ENCODE data around the gene CRADD.

CRADD gene

GRCh38 chr12:93832131-93832530 lies 155.0 kb downstream of the CRADD start:
- no peak for DNase-seq
- H3K4me2 ChIP-seq (ENCODE audit: insufficient read depth, low read length): no peak overlapping the region
- peaks cover 8% of the 10 kb centered on the region for H3K4me1 ChIP-seq (ENCODE audit: insufficient read depth, low read length)
- no peak overlapping the region for H2AFZ ChIP-seq (ENCODE audit: low read depth, low read length)
- H3K9me3 ChIP-seq (ENCODE audit: insufficient read depth, low read length, severe bottlenecking): no peaks in the 10 kb centered on the region
- no peak overlapping the region for H3K4me3 ChIP-seq (ENCODE audit: low read depth in 1 of 2, low read length in 2 of 2)
- H3K27me3 ChIP-seq (ENCODE audit: insufficient read depth, low read length, poor library complexity): no peaks in the 10 kb centered on the region
- no peak overlapping the region for H3K27ac ChIP-seq (ENCODE audit: low read length)
- no peaks in the 10 kb centered on the region for H3K36me3 ChIP-seq (ENCODE audit: insufficient read depth, low read length)
- TF ChIP-seq EZH2 (IDR thresholded peaks at IDR 0.05; ENCODE audit: borderline replicate concordance, low read depth, low read length, severe bottlenecking): no peak
- no peak for TF ChIP-seq CTCF (IDR thresholded peaks at IDR 0.05; ENCODE audit: borderline replicate concordance, extremely low read depth, low read length, poor library complexity, severe bottlenecking)
- H3K79me2 ChIP-seq (ENCODE audit: insufficient read depth, low read length): no peaks in the 10 kb centered on the region
- no peaks in the 10 kb centered on the region for H4K20me1 ChIP-seq (ENCODE audit: insufficient read depth, low read length)
- no peak for ATAC-seq (ENCODE audit: insufficient read depth, low read depth)
- no peak overlapping the region for H3K9ac ChIP-seq (ENCODE audit: low read depth, low read length)

GRCh38 chr12:93833946-93834345 lies 156.8 kb downstream of the CRADD start:
- H3K9me3 ChIP-seq (ENCODE audit: insufficient read depth, low read length, severe bottlenecking): no peaks in the 10 kb centered on the region
- TF ChIP-seq EZH2 (IDR thresholded peaks at IDR 0.05; ENCODE audit: borderline replicate concordance, low read depth, low read length, severe bottlenecking) (no peak), CTCF (IDR thresholded peaks at IDR 0.05; ENCODE audit: borderline replicate concordance, extremely low read depth, low read length, poor library complexity, severe bottlenecking) (no peak)
- no peak overlapping the region for H3K4me2 ChIP-seq (ENCODE audit: insufficient read depth, low read length)
- no peak overlapping the region for H3K4me3 ChIP-seq (ENCODE audit: low read depth in 1 of 2, low read length in 2 of 2)
- H3K4me1 ChIP-seq (ENCODE audit: insufficient read depth, low read length): peaks cover 6% of the 10 kb centered on the region
- H3K79me2 ChIP-seq (ENCODE audit: insufficient read depth, low read length): no peaks in the 10 kb centered on the region
- no peaks in the 10 kb centered on the region for H3K36me3 ChIP-seq (ENCODE audit: insufficient read depth, low read length)
- no peaks in the 10 kb centered on the region for H4K20me1 ChIP-seq (ENCODE audit: insufficient read depth, low read length)
- no peak for DNase-seq
- no peak overlapping the region for H3K9ac ChIP-seq (ENCODE audit: low read depth, low read length)
- H3K27me3 ChIP-seq (ENCODE audit: insufficient read depth, low read length, poor library complexity): no peaks in the 10 kb centered on the region
- no peak overlapping the region for H3K27ac ChIP-seq (ENCODE audit: low read length)
- no peak for ATAC-seq (ENCODE audit: insufficient read depth, low read depth)
- no peak overlapping the region for H2AFZ ChIP-seq (ENCODE audit: low read depth, low read length)

- H3K9ac ChIP-seq (ENCODE audit: low read depth, low read length): no peak overlapping the region
- no peaks in the 10 kb centered on the region for H4K20me1 ChIP-seq (ENCODE audit: insufficient read depth, low read length)
- H3K36me3 ChIP-seq (ENCODE audit: insufficient read depth, low read length): no peaks in the 10 kb centered on the region
- ATAC-seq (ENCODE audit: insufficient read depth, low read depth) (no peak), DNase-seq (no peak)
- no peaks in the 10 kb centered on the region for H3K4me1 ChIP-seq (ENCODE audit: insufficient read depth, low read length)
- no peak for TF ChIP-seq EZH2 (IDR thresholded peaks at IDR 0.05; ENCODE audit: borderline replicate concordance, low read depth, low read length, severe bottlenecking)
- no peak for TF ChIP-seq CTCF (IDR thresholded peaks at IDR 0.05; ENCODE audit: borderline replicate concordance, extremely low read depth, low read length, poor library complexity, severe bottlenecking)
- no peak overlapping the region for H3K4me2 ChIP-seq (ENCODE audit: insufficient read depth, low read length)
- H3K27ac ChIP-seq (ENCODE audit: low read length): no peak overlapping the region
- no peak overlapping the region for H3K4me3 ChIP-seq (ENCODE audit: low read depth in 1 of 2, low read length in 2 of 2)
- no peaks in the 10 kb centered on the region for H3K9me3 ChIP-seq (ENCODE audit: insufficient read depth, low read length, severe bottlenecking)
- no peak overlapping the region for H2AFZ ChIP-seq (ENCODE audit: low read depth, low read length)
- no peaks in the 10 kb centered on the region for H3K27me3 ChIP-seq (ENCODE audit: insufficient read depth, low read length, poor library complexity)
- no peaks in the 10 kb centered on the region for H3K79me2 ChIP-seq (ENCODE audit: insufficient read depth, low read length)
Observed at GRCh38 chr12:93836620-93837260, 159.6 kb downstream of the CRADD start.

All from DND-41 (cell line).